Ovary (tissue), 3 donors: ENCODE measurements around the gene WDFY4.

Experiments
- CTCF ChIP-seq, 3 donors: fragments of 450-650 bp in 2 of 3; fragments of 200-600 bp in 1 of 3; IDR thresholded peaks; one replicate each; pipeline versions ENCODE4 v1.5.1 to v1.8.0; 2016 to 2022; ENCODE audit warnings: antibody characterized with exemption in 3 of 3, mild to moderate bottlenecking in 1 of 3
- POLR2A ChIP-seq: fragments of 450-650 bp; IDR thresholded peaks from one replicate; pipeline ENCODE4 v1.6.1; 2017; ENCODE audit warnings: antibody characterized with exemption, mild to moderate bottlenecking, moderate library complexity
- donor health status: DM: no; HTN: no; CAD: no.

GRCh38 chr10:48786606-48787282 lies 102.1 kb downstream of the WDFY4 start:
- TF ChIP-seq POLR2A, result no peak
- no peak for TF ChIP-seq CTCF (IDR thresholded peaks at IDR 0.05)
